HTERT RPE-1 (cell line): ENCODE data around the gene LARP7.
"Not testable (repeated sequence)": the region's sequence is repeated elsewhere in the genome, so short reads cannot be mapped to it uniquely, and the experiment has no call there.

Experiments
- in situ Hi-C: fragments of 300-500 bp; cut with MboI; formaldehyde crosslinking; loops from 4 replicates; pipeline ENCODE4 v1.14.3; 2020; ENCODE audit warnings: low sequenced_read_pairs

The LARP7 gene

DNA sequence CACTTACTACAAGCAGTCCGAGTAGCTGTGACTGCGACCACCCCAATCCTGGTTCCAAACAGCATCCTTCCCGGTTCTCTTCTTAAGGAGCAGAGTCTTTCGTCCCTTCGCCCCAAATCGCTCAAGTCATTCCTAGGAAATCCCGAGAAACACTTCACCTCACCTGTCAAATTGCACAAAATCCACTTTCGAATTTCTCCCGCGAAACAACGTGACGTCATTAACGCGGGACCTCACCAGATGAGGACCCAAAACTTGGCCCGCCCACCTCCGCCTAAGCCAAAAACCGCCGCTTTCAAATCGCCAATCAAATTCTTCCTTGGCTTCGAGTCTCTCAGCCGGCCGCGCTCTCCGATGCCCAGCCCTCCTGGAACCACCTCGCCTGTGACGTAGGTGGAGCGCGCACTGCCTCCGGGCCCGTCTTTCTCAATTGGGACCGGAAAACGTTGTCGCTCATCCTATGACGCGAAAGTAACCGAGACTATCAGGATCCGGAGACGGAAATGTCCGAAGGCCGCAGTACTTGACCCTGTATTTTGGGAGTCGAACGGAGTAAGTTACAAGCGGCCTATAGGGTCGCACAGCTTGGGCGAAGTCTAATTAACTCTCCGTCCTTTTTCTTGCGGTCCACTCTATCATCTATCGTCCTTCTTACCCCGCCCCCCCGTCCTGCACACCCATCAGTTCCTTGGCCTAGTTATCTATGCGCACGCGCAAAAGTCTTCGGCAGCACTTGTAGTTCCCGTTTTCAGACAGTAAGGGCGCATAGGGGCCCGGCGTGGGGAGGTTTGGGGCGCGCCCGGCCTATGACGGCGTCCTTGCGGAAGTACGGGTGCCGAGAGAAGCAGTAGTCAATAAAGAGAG lies at the start of gene LARP7, which contains the start of gene ZGRF1:
TSS of gene LARP7 (plus strand) at position 456 of the 864 bp plus-strand sequence. CDS start 7,527 bp downstream, outside the sequence.
TSS of gene ZGRF1 (minus strand) at position 222 of the 864 bp plus-strand sequence. CDS start 3,733 bp downstream, outside the sequence.
- in situ Hi-C loops, result no loop called here

DNA sequence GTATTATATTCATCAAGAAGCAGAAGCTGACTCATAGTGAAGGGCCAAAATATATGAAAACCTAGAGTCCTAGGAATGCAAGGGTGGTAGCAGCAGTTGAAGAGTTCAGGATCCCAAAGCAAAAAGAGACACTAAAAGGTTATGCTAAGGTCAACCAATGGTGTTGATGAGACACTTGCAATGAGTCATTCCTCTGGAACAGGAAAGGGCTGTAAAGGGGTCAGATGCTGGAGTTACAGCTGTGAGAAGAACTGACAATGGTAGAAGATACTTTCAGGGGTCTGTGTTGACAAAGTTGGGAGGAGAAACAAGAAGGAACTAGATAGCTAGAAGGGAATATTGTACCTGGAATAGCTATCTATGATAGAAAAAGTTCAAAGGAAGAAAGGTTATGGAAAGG lies 47.7 kb upstream of the LARP7 start:
- in situ Hi-C loops, result no loop called here

- in situ Hi-C loops, result no loop called here
Measured at GRCh38 chr4:112591593-112591992, 45.4 kb upstream of the LARP7 start.

DNA sequence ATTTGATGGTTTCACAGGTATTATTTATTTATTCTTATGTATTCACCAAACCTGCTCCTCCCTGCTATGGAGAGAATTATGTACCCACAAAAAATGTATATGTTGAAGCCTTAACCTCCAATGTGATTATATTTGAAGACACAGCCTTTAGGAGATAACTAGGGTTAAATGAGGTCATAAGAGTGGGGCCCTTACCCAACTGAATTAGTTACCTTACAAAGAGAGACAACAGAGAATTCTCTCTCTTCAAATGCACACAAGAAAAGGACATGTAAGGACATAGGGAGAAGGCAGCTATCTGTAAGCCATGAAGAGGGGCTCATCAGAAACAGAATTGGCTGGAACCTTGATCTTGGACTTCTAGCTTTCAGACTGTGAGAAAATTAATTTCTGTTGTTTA lies 44.2 kb upstream of the LARP7 start:
- in situ Hi-C loops, result no loop called here

- in situ Hi-C loops, result no loop called here
Measured at GRCh38 chr4:112593438-112594133, 43.4 kb upstream of the LARP7 start.

DNA sequence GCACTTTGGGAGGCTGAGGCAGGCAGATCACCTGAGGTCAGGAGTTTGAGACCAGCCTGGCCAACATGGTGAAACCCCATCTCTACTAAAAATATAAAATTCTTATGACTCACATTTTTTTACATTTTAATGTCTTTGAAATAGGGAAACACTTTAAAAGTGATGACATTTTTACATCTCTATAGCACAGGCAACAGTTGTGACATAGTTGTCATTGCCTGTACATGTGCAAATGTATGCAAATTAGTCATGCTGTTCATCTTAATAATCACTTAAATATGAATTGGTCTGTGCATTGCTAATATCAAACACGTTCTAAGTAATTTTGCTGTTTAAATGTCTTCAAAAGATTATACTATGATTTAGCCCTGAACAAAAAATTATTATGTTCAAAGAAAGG lies 42.0 kb upstream of the LARP7 start:
- in situ Hi-C loops, result no loop called here

GRCh38 chr4:112604589-112604988 lies 32.4 kb upstream of the LARP7 start:
- in situ Hi-C loops, result no loop called here

DNA sequence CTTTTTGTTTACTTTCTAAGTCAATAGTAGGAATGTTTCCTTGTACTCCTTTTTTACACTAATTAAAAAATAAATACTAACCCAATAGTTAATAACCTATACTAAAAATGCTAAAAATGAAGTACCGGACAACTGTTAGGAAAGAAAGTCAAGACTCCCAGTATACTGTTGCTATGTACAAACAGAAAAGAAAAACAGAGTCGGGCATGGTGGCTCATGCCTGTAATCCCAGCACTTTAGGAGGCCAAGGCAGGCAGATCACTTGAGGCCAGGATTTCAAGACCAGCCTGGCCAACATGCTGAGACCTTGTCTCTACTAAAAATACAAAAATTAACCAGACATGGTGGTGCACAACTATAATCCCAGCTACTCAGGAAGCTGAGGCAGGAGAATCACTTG lies 24.1 kb upstream of the LARP7 start:
- in situ Hi-C loops, result not testable (repeated sequence)

DNA sequence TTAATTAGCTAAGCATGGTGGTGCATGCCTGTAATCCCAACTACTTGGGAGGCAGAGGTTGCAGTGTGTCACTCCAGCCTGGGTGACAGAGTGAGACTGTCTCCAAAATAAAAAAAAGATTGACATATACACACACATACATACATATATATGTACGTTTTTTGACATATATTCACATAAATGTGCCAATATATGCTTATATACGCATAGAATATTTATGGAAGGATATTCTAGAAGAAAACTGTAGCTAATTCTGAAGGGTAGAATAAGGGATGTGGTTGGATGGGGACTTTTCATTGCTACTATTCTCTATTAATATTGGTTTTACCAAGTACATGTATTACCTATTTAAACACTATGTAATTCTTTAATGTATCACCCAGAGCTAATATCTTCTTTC lies 20.0 kb upstream of the LARP7 start:
- in situ Hi-C loops, result no loop called here

DNA sequence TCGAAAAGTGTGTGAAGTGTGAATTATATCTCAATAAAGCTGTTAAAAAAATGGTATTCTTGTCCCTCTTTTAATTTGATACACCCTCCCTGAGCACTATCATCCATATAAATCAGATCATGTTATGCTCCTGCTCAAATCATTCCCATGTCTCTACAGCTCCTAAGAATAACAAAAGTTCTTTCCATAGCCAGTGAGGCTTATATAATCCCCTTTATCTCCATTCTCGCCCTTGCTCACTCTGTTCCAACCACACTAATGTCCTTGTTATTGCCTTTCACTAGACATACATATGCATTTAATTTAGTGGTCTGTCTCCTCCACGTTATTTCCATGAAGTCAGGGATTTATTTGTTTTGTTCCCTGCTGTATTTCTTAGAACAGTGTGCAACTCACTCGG lies 10.7 kb upstream of the LARP7 start:
- in situ Hi-C loops, result no loop called here

DNA sequence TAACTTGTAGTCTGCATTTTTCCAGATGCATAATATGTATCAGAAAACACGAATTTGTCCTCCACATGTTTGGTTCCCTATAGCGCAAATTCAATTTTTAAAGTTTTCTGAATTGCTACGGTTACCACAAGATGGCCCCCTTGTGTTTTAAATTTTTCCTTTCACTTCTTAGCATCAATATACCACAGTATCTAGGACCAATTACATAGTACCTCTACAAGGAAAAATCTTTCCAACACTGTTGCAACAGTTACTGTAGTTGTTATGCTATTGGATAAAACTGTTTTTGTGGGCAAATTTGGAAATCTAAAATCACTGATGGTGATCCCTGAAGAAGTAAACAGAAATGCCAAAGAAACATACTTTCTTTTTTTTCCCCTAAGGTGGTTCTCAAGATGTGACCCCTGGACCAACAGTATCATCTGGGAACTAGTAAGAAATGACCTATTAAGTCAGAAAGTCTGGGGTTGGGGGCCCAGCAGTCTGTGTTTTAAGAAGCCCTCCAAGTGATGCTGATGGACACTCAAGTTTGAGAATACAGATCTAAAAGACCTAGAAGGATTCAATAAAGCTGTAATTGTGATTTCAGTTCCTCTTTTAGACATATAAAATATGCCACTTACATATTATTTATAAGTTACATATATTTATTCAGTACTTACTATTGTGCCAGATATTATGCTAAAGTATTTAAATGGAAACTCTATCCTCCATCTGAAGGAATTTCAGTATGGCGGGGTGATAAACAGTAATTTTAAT lies 3.3 kb upstream of the LARP7 start:
- in situ Hi-C loops, result no loop called here

GRCh38 chr4:112637552-112637866 lies 566 bp downstream of the LARP7 start:
- in situ Hi-C loops, result no loop called here

DNA sequence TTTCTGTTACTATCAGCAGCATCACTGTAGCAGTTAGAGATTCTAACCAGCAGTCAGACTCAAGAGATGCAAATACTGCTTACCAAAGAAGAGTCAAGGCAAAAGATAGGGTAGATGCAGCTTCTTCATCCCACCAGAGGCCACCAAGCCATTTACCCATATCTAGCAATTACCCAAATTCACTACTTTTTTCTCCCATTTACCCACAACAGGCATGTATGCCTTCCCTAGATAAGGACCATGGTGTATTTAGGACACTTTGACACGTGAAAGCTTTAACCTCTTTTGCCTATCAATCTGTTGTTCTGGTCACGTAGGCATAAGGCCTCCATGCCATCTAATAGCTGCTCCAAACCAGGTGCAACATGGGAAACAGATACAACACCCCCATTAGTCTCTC lies 5.6 kb downstream of the LARP7 start:
- in situ Hi-C loops, result no loop called here

- in situ Hi-C loops, result not testable (repeated sequence)
Measured at GRCh38 chr4:112644595-112645535, 7.9 kb downstream of the LARP7 start.

DNA sequence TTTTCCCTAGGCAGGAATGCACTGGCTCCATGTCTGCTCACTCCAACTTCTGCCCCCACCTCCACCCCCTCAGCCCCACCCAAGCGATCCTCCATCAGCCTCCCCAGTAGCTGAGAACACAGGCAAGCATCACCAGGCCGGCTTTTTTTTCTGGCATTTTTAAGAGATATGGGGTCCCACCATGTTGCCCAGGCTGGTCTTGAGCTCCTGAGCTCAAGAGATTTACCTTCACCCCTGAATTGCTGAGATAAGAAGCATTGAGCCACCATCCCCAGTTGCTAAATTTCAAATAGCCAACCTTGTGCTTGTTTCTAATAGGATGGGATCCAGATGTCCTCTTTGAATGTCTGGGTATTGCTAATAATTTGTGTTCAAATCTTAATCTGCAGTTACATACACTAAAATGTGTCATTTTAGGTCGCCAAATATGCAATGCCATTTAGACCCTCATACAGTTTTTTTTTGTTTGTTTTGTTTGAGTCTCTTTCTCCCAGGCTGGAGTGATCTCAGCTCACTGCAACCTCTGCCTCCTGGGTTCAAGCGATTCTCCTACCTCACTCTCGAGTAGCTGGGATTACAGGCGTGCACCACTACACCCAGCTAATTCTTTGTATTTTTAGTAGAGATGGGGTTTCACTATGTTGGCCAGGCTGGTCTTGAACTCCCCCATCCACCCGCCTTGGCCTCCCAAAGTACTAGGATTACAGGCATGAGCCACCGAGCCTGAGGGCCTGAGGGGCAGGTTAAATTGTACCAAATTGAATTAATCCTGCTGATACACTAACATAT lies 8.8 kb downstream of the LARP7 start:
- in situ Hi-C loops, result no loop called here

GRCh38 chr4:112646632-112647537 lies 9.9 kb downstream of the LARP7 start:
- in situ Hi-C loops, result no loop called here

DNA sequence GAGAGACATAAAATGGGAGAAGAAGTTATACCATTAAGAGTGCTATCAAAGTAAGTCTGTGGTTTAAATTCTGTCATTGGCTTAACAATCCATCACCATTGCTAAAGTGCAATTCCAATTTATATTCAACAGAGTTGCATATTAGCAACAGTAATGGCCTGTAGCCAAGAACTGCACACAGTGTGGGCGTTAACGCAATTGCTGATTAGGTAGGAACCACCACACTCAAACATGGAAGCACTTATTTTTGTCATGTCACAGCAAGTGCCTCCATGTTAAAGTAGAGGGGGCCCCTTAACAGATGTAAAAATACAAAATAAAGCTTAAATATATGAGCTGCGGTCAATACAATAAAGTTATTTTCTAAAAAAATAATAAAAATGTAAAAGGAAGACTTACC lies 10.8 kb downstream of the LARP7 start:
- in situ Hi-C loops, result no loop called here

GRCh38 chr4:112648263-112649054 lies 11.5 kb downstream of the LARP7 start:
- in situ Hi-C loops, result no loop called here
